HG03159 (cell line): Measurements from ENCODE around the gene TAT.
"Not testable (repeated sequence)": the region's sequence is repeated elsewhere in the genome, so short reads cannot be mapped to it uniquely, and the experiment has no call there.

ENCODE experiments used
- ATAC-seq: cut with Tn5 transposase; IDR thresholded peaks from one replicate; pipeline ENCODE4 v1.9.1; 2021; ENCODE audit warnings: mild to moderate bottlenecking, moderate library complexity; ENCODE audit not compliant: unreplicated experiment

The TAT gene

DNA sequence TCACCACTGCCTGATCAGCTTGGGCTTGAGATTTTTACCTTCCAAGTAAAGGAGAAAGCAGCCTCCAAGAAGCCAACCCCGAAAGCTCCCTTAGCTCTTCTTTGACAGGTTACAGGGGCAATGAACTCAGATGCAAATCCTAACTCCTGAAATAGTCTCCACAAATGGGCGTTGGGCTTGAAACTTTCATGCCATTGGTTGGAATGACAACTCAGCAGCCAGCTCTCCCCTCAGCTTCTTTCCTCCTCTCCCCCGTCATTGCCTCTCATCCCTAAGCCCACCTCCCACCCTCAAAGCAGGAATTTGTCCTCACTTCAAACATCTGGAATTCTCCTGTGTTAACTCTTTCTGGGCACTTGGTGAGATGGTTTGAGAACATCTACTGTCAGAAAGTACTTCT, at the start of gene TAT:
TAT (minus strand) TSS at position 122 of the 400 bp plus-strand sequence. CDS start 677 bp downstream, outside the sequence.
- no peak for ATAC-seq

DNA sequence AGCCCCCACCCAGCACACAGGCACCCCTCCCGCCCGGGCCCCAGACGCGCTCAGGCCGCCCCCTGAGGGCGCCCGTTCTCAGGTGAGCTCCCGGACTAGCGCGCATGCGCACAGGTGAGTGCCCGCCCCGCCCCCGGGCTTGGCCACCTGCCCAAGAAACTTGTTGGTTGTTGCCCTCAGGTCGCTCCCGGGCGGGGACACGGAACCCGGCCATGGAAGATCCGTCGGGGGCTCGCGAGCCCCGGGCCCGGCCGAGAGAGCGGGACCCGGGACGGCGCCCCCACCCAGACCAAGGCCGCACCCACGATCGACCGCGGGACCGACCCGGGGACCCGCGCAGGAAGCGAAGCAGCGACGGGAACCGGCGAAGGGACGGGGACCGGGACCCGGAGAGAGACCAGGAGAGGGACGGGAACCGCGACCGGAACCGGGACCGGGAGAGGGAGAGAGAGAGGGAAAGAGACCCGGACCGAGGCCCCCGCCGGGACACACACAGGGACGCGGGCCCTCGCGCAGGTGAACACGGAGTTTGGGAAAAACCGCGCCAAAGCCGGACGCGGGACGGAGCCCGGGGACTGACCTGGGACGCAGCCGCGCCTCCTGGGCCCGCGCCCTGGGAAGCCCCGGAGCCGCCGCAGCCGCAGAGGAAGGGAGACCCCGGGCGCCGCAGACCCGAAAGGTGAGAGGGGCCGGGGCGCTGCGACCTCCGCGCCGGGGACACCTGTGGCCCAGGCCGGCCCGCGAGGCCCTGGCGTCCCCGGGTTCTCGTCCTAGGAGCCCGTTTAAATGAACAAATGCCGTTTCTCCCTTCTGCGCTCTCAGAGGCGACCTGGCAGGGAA, 49.3 kb upstream of the TAT start, which contains the start of gene MARVELD3:
MARVELD3 (plus strand) TSS at position 167 of the 840 bp plus-strand sequence; CDS start at position 213, 46 bp downstream.
- no peak for ATAC-seq

DNA sequence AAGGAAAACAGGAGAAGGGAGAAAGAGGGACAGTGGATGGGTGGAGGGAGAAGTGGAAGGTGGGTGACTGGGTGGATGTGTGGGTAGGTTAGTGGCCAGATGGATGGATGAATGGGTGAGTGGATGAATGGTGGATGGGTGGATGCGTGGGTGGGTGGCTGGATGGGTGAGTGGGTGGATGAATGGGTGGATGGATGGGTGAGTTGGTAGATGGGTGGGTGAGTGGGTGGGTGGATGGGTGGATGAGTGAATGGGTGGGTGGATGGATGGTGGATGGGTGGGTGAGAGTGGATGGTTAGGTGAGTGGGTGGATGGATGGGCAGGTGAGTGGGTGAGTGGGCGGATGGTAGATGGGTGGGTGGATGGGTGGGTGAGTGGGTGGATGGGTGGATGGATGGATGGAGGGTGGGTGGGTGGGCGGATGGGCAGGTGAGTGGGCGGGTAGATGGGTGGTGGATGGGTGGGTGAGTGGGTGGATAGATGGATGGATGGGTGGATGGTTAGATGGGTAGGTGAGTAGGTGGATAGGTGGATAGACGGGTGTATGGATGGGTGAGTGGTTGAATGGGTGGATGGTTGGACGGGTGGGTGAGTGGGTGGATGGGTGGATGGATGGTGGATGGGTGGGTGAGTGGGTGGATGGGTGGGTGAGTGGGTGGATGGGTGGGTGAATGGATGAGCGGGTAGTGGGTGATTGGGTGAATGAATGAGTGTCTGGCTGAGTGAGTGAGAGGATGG, 48.4 kb upstream of the TAT start:
- no peak for ATAC-seq

DNA sequence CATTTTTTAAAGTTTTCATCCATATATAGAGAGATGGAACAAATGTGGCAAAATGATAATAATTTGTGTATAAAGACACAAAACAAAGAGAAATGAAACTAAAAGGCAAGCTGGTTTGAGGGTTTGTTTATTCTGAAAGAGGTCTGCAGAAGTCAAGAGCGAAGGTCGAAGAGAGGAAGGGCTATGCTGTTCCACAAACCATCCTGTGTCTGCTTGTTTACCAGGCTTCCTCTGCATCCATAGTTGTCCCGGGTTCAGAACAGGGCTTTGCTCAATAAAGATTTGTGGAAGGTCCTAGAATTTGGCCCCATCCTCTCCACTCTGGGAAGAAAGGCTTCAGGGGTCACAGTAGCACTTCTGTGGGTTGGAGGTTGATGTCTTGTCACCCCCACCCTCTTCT, 46.7 kb upstream of the TAT start:
- ATAC-seq: no peak

DNA sequence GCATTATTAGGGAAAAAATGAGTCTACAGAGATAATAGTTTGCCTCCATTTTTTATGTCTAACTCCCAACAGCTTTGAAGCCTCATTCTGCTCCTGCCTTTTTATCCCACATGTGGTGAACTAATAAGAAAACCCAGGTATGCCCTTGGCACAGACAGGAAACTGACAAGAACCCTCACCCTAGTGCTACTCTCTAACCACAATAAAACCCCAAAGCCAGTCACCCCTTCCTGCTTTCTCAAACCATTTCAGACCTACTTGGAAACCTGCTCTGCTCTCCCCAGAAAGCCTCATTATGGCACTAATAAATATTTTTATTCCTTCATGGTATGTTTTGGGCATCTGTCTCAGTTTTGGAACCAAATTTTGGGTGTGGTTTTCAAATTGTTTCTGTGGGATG, 45.2 kb upstream of the TAT start:
- no peak for ATAC-seq

DNA sequence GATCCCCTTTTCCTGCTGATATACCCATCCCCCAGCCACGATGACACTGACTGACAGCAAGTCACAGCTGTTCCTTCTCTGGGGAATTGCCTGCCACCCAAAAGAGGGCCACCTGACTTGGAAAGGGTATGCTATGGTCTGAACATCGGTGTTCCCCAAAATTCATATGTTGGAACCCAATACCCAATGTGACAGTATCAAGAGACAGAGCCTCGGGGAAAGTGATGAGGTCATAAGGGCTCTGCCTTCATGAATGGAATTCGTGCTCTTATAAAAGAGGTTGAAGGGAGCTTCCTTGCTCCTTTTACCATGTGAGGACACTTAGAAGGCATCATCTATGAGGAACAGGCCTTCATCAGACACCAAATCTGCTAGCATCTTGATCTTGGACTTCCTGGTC, 41.5 kb upstream of the TAT start:
- ATAC-seq: no peak

DNA sequence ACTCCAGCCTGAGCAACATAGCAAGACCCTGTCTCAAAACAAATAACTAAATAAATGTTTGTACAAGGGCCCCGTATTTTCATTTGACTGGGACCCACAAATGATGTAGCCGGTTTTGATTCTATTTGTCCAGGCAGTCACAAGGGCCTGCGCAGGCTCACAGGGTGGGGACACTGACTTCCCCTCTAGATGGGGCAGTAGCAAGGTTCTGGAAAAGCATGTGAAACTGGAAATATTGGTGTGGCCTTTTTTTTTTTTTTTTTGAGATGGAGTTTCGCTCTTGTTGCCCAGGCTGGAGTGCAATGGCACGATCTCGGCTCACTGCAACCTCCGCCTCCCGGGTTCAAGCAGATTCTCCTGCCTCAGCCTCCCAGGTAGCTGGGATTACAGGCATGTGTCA, 38.1 kb upstream of the TAT start:
- not testable (repeated sequence) for ATAC-seq

DNA sequence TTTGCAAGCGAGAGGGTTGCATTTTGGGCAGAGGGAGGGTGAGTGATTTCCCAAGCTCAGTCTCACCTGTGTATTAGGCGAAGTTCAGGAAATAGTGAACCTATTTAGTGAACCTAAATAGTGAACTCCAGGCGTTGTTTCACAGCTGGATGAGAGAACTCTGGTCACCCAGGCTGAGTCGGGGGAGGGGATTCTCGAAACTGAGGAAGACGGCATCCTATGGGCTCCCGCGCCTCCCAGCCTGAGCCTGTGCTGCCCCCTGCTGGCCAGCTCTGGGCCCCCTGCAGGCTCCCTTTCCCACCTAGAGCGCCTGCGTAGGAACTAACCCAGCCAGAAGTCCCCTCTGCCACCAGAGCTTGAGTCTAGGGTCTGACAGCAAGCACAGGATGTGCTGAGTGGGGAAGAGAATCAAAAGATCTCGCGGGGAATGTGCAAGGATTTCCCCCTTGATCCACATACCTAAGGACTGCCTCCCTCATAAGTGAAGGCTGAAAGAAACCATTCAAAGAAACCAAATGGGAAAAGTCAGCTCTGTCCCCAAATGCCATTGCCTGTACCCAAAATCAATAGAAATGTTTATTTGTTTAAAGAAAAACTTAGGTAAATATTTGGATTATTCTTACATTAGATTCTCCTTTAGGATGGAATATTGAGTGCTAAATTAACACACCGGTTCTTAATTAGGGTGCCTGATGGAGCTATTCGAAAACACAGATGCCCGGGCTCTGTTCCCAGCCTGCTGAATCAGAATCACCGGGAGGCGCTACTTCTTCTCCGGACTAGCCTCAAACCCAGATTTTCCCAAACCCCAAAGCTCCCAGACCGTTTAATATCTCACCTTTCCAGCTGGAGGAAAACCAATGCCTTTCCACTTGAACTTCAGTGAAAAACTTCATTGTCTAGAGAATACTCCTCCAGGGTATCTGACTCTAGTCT, 34.3 kb upstream of the TAT start:
- ATAC-seq: peak; percentile 43

DNA sequence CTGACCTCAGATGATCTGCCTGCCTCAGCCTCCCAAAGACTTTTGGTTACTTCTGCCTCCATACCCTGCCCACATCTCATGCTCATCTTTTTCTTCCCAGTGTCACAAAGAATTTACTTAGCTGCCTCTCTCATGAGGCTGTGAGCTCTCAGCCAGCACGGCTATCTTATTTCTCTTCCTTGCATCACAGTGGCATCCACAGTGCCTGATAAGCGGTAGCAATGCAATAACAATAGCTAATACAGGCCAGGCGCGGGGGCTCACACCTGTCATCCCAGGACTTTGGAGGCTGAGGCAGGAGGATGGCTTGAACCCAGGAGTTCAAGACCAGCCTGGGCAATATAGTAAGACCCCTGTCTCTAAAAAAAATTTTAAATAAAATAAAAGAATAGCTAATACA, 33.6 kb upstream of the TAT start:
- ATAC-seq: no peak

DNA sequence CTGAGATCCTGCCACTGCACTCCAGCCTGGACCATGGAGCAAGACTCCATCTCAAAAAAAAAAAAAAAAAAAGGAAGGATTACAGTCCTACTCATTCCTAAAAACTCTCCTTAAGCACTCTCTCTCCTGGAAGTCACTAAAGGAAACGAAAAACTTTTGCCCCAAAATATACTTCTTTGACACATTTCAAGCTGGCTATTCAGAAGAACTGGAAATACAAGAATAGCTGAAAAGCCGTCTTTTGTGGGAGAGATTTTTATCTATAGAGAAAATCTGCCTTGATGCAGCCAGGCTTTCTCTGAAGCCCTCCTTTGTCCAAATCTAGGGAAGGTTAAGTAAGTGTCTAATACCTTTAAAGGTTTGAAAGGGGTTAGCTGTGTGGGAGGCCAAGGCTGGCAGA, 32.2 kb upstream of the TAT start:
- ATAC-seq: no peak

DNA sequence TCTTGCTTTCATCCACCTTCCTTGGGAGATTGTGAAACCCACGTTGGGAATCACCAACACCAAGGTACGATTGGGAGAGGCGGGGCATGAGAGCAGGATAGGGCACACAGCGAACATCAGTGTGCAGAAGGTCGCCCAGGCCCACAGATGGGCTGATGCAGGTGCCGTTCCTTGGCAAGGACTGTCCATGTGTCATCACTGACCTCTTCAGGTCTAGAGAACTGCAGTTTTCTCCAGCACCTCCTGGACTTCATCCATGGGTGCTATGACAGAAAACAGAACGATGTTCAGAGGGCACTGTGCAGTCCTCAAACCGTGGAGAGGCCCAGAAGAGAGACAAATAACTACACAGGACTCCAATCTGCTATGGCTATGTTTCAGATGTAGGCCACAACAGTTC, 23.9 kb upstream of the TAT start:
- ATAC-seq: no peak

DNA sequence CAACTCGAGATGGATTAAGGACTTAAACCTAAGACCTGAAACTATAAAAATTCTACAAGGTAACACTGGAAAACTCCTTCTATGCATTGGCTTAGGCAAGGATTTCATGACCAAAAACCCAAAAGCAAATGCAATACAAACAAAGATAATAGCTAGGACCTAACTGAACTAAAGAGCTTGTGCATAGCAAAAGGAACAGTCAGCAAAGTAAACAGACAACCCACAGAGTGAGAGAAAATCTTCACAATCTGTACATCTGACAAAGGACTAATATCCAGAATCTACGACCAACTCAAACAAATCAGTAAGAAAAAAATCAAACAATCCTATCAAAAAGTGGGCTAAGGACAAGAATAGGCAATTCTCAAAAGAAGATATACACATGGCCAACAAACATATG, 21.5 kb upstream of the TAT start:
- not testable (repeated sequence) for ATAC-seq

DNA sequence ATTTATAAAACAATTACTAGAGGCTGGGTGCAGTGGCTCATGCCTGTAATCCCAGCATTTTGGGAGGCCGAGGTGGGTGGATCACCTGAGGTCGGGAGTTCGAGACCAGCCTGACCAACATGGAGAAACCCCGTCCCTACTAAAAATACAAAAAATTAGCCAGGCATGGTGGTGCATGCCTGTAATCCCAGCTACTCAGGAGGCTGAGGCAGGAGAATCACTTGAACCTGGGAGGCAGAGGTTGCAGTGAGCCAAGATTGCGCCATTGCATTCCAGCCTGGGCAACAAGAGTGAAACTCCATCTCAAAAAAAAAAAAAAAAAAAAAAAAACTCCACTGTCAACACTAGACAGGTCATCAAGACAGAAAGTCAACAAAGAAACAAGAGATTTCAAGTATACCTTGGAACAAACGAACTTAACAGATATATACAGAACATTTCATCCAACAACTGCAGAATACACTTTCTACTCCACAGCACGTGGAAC, 18.5 kb upstream of the TAT start:
- ATAC-seq: not testable (repeated sequence)

DNA sequence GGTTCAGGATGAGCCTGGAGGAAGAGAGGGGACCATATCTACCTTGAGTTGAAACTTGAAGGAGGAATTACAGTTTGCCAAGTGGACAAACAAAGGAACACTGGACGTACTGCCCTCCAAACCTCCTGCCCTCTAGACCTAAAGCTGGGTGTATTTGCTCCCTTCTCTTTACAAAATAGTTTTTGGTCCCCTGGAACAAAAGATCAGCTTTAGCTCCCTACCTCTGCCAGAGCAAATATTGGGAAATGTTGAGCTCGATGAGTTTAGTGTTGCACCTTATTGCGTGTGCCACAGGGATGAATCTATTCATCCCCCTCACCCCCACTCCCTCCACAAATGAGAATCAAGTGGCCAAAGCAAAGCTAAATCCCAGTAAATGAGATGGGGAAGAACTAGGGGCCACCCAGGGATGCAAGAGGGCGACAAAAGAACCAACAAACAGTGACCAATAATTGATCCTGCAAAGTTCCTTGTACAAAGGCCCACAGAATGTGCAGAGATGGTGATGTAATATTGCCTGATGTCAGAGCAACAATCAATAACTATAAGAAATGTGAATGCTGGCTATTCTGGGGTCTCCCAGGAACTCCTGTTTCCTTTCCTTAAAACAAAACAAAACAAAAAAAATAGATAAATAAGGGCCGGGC, 17.2 kb upstream of the TAT start:
- no peak for ATAC-seq

DNA sequence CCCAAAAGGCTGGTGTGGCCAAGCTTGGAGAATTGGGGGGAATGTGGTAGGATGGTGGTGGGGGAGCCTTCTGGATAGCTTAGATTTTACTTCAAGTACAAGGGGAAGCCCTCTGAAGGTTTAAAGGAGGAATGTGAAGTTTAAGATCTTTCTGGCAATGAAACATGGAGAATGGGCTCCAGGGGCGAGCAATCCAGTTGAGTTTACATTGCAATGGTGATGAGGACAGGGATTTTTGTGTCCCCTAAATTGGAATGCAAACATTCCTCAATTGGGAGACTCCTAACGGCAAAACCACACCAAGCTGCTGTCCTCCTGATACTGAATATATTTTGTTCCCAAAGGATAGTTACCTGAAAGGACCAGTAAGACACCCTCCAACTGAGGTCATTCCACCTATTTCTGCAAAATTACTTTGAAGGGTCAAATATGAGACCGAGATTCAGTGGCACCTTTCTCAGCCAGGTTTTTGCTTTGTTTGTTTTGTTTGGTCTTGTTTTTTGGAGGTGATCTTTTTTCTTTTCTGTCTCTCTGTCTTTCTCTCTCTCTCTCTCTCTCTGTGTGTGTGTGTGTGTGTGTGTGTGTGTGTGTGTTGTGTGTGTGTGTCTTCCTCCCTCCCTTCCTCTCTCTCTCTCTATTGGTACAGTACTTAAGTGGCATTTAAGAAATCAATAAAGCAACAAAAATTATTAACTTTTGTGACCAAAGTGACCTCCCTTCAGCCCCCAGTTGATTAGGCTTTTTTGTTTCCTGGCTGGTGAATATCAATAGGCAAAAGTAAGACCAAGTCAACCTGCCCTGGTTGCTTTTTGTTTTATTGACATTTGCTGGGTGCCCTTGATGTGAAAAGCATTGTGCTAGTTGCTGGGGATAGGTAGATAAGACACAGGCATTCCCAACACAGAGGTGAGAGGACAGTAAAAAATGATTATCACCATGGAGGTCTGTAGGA, 16.4 kb upstream of the TAT start:
- ATAC-seq: no peak

DNA sequence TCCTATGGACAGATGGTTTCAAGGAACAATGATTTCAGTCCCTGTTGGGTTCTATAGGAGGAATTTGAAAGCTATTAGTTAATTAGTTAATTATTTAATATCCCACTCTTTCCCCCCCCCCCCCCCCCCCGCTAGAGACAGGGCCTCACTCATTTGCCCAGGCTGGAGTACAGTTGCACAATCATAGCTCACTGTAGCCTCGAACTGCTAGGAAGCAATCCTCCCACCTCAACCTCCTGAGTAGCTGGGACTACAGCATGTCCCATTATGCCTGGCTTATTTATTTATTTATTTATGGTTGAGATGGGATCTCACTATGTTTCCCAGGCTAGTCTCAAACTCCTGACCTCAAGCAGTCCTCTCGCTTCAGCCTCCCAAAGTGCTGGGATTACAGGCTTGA, 15.0 kb upstream of the TAT start:
- ATAC-seq: no peak

DNA sequence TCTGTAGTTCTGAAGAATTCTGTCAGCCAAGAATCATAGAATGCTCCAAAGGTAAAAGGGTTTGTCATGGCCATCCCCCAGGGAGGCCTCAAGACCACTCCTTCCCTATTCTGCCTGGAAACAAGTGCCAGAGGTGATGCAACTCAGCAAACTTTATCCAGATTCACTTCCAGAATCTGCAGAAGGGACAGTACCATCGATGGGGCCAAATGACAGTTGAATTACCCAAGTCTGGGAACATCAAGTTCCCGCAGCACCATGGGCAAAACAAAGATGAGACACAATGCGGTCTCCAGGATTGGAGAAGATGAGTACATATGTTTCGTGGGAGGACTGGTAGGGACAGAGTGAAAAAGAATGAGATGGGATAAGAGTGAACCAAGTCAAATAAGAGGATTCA, 13.7 kb upstream of the TAT start:
- no peak for ATAC-seq

DNA sequence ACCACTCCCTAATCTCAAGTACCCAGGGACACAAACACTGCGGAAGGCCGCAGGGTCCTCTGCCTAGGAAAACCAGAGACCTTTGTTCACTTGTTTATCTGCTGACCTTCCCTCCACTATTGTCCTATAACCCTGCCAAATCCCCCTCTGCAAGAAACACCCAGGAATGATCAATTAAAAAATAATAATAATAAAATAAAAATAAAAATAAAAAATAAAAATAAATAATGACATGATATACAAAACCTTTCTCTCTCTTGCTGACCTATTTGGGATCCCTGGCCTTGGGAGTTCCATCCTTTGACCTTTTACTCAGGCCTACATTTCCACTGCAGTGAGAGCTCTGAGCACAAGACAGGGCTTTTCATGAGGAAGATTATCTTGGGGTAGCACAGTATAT, 13.2 kb upstream of the TAT start:
- ATAC-seq: not testable (repeated sequence)

DNA sequence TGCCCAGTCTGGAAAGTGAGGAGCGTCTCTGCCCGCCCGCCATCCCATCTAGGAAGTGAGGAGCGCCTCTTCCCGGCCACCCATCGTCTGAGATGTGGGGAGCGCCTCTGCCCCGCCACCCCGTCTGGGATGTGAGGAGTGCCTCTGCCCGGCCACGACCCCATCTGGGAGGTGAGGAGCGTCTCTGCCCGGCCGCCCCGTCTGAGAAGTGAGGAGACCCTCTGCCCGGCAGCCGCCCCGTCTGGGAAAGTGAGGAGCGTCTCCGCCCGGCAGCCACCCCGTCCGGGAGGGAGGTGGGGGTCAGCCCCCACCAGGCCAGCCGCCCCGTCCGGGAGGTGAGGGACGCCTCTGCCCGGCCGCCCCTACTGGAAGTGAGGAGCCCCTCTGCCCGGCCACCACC, 12.4 kb upstream of the TAT start:
- not testable (repeated sequence) for ATAC-seq
